Activated CD8-positive, alpha-beta memory T cell treated with anti-CD3 and anti-CD28 coated beads, Interleukin-2, amount 50 U/mL, for 24 hours (primary cell): ENCODE measurements around the gene CCDC120.

Source experiments
- DNase-seq: peaks from one replicate; pipeline ENCODE4 v3.0.0-alpha.2; 2020; ENCODE audit errors: extremely low read depth

CCDC120 gene

DNA sequence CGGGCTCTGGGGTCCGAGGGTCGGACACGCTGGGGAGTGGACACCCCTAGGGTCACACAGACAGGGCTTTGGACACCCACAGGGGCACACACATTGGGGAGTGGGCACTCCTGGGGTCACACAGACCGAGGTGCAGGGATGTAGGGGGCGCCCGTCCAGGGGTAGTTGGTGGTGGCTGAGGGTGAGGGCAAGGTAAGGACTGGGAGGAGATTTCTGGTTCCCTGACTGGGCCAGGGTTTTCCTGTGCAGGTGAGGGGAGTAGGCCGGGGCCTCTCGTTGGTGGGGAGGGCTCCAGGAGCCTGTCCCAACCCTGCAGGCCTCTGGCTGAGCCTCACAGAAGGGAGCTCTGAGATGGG is 42.8 kb downstream of the CCDC120 start:
- no peak for DNase-seq

DNA sequence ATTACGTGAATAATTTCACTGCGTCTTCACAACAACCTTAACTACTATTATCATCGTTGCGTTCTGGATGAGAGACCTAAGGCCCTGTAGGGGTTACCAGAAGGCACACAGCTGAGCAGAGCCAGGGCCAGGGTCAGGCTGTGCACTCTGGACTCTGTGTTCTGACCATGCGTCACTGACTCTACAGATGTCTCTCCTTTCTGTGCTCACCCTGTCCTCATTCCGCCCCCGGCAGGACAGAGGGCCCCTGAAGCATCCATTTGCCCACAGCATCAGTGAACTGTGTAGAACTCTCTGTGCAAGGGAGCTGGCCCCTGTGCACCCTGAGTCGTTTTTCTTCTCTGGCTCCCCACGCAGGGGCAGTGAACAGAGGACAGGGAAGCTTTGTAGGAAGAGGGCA is 43.4 kb downstream of the CCDC120 start:
- DNase-seq: no peak

DNA sequence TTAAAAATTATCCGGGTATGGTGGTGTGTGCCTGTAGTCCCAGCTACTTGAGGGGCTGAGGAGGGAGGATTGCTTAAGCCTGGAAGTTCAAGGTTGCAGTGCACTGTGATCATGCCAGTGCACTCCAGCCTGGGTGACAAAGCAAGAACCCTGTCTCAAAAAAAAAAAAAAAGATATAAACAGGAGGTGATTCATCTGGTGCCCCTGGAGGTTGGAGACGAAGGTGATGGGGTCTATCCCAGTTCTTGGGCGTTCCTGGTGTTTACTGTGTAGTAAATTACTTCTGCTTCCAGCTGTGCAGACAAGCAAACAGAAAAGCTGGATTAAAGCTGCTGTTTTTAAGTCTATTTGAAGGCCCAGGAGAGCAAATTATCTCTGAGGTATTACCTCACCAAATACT is 44.8 kb downstream of the CCDC120 start:
- no peak for DNase-seq

DNA sequence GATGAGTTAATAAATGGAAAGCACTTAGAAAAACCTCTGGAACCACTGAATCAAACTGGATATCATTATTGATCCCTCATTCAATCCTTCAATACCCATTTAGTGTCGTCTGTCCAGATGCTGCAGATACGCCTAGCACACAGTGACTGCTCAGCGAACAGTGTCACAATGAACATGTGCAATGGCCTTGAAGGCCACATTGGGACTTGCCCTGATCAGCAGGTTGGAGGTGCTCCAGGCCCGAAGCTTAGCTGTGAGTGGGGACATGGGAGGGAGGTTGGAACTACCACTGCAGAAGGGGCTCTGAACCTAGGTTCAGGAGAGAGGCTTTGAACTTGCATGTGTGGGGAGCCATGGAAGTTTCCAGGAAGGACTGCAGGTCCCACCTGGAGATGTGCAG is 47.5 kb downstream of the CCDC120 start:
- no peak for DNase-seq

DNA sequence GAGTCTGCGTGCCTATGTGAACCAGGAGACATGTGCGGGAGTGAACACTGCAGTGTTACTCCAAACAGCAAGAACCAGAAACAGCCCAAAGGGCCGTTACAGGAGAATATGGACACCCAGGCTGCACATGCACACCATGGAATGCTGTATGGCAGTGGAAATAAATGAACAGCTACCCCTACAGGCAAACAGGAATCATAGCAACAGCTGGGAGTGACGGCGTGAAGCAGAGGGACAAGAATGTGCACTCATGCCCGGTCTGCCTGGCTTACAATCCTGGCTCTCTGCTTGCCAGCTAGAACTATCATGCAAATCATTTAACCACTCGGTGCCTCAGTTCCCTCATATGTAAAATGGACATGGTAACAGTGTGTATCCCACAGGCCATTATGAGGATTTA is 48.1 kb downstream of the CCDC120 start:
- DNase-seq: no peak

DNA sequence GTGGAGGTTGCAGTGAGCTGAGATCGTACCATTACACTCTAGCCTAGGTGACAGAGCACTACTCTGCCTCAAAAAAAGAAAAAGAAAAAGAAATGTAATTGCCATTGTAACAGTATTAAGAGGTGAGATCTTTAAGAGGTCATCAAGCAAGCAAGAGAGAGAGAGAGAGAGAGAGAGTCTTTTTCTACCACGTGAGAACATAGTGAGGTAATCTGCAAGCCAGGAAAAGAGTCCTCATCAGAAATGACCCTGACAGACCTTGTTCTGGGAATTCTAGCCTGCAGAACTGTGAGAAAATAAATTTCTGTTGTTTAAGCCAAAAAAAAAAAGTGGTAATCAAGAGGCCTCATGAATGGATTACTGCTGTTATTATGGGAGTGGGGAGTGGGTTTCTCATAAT is 49.8 kb downstream of the CCDC120 start:
- DNase-seq: no peak

DNA sequence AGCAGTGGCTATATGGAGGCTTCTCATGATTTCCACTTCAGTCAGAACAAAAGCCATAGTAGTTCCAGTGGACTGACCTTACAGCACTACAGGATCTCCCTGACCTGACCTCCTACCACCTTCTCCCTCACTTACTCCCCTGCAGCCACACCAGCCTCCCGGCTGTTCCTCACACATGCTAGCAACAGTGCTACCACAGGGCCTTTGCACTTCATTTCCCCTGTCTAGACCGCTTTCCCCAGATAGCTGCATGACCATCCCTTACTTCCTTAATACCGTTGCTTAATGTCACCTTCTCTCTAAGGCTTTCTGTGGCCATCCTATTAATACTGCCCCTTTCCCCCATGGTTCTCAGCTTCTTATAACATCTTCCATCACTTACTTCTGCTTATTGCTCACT is 51.6 kb downstream of the CCDC120 start:
- no peak for DNase-seq

DNA sequence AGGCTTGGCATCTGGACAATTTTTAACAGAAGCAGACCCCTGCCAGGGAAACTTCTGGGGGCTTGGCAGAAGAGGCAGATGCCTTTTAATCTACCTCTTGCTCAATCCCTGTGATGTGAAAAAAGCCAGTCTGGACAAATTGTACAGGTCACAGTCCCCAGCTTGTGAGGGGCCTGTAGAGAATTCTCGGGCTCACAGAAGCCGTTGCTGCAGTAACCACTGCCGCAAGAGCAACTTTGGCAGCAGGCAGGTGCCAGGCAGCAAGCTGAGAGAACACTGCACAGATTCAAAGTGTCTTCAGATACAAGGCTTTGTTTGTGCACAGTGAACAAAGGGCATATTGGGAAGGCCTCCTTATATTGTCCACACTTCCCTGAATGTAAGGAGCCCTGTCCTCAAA is 53.0 kb downstream of the CCDC120 start:
- no peak for DNase-seq

DNA sequence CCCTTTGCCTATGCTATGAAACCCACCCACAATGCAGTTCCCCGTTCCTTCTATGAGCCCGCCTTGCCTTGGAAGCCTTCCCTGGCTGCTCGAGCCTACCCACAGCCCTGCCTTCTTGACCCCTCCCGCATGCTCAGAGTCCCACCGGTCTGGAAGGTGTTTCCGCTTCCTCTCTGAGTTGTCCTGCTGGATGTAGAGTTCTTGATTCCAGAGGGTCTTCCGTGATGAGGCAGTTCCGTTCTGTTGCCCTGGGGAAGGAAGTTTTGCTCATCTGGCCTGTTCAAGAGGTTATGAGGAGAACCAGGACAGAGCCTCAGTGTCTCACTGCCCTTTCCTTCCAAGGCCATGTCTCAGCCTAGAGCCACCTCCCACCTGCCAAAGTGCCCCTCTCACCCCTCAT is 57.3 kb downstream of the CCDC120 start:
- no peak for DNase-seq

DNA sequence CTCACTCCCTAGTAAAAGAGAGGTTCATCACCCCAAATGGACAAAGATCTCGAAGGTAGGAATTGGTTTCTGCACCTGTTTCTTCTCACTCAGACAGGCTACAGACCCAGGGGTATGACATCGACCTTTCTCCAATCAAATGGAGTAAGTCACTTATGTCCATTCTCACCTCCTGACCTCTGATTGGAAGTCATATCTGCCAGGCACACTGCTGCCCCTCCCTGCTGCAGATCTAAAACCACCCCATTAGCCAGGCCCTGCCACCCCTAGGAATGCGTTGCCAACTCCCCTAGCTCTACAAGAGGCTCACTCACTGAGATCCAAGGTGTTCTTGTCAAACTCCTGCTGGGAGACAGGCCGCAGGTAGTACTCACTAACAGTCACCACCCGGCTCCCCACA is 57.9 kb downstream of the CCDC120 start:
- no peak for DNase-seq

DNA sequence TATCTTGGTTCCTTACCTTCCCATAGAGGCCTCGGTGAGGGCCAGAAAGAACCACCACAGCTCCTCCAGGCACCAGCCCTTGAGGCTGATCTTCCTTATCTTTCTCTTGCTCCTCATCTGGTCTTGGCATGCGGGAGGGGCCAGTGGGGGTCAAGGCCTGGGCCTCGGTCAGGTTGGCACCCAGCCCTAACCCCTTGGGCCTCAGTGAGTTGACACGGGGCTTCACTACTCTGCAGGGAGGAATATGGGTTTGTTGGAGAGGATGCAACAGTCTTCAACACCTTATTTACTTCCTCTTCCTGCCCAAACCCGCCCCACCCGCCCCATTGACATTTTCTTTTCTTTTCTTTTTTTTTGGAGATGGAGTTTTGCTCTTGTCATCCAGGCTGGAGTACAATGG is 58.8 kb downstream of the CCDC120 start:
- DNase-seq: no peak
